GM18909 (cell line): ENCODE results near the gene ITGA1.

ENCODE experiments used
- ATAC-seq: cut with Tn5 transposase; IDR thresholded peaks from one replicate; pipeline ENCODE4 v1.9.1; 2021; ENCODE audit warnings: mild to moderate bottlenecking; ENCODE audit not compliant: unreplicated experiment, poor library complexity

ITGA1 gene

GRCh38 chr5:52771343-52772039, 16.2 kb upstream of the ITGA1 start:
- ATAC-seq, result peak; percentile 92

- ATAC-seq, result no peak
Measured at GRCh38 chr5:52772668-52773067, 15.0 kb upstream of the ITGA1 start.

- ATAC-seq, result no peak
Measured at GRCh38 chr5:52773342-52773741, 14.4 kb upstream of the ITGA1 start.

- no peak for ATAC-seq
Measured at GRCh38 chr5:52774005-52774410, 13.7 kb upstream of the ITGA1 start.

- ATAC-seq, result no peak
Measured at GRCh38 chr5:52776116-52776515, 11.6 kb upstream of the ITGA1 start.

- no peak for ATAC-seq
Measured at GRCh38 chr5:52777186-52777585, 10.5 kb upstream of the ITGA1 start.

- ATAC-seq, result no peak
Measured at GRCh38 chr5:52778781-52779180, 8.9 kb upstream of the ITGA1 start.

GRCh38 chr5:52779213-52779612, 8.5 kb upstream of the ITGA1 start:
- no peak for ATAC-seq

GRCh38 chr5:52783226-52783959, 4.3 kb upstream of the ITGA1 start:
- no peak for ATAC-seq

GRCh38 chr5:52784737-52785136, 3.0 kb upstream of the ITGA1 start:
- no peak for ATAC-seq

- ATAC-seq, result no peak
Measured at GRCh38 chr5:52786391-52786790, 1.3 kb upstream of the ITGA1 start.

GRCh38 chr5:52786949-52787599, 642 bp upstream of the ITGA1 start:
- no peak for ATAC-seq

GRCh38 chr5:52788505-52788821, 747 bp downstream of the ITGA1 start:
- ATAC-seq, result no peak

GRCh38 chr5:52789378-52789777, 1.7 kb downstream of the ITGA1 start:
- no peak for ATAC-seq

GRCh38 chr5:52789851-52790250, 2.1 kb downstream of the ITGA1 start:
- ATAC-seq, result no peak

GRCh38 chr5:52791366-52791765, 3.6 kb downstream of the ITGA1 start:
- no peak for ATAC-seq

GRCh38 chr5:52794519-52794918, 6.8 kb downstream of the ITGA1 start:
- ATAC-seq, result no peak

GRCh38 chr5:52796031-52796430, 8.3 kb downstream of the ITGA1 start:
- no peak for ATAC-seq

GRCh38 chr5:52796516-52797103, 8.9 kb downstream of the ITGA1 start:
- no peak for ATAC-seq

- no peak for ATAC-seq
Measured at GRCh38 chr5:52798938-52799337, 11.2 kb downstream of the ITGA1 start.

GRCh38 chr5:52799358-52799982, 11.8 kb downstream of the ITGA1 start:
- peak; percentile 31 for ATAC-seq
